ENCODE results near the gene ITGB8. TPM values are rescaled to one million over a fixed set of nuclear protein-coding genes. Genes with fewer than 3 reads are reported as not detected.

Gene ITGB8
- total RNA-seq, 3 donors from 2014 or later (not counting 1 experiment from before 2014, with no cell fraction given) = 0.39 to 12.8 TPM; not detected in 1

DNA sequence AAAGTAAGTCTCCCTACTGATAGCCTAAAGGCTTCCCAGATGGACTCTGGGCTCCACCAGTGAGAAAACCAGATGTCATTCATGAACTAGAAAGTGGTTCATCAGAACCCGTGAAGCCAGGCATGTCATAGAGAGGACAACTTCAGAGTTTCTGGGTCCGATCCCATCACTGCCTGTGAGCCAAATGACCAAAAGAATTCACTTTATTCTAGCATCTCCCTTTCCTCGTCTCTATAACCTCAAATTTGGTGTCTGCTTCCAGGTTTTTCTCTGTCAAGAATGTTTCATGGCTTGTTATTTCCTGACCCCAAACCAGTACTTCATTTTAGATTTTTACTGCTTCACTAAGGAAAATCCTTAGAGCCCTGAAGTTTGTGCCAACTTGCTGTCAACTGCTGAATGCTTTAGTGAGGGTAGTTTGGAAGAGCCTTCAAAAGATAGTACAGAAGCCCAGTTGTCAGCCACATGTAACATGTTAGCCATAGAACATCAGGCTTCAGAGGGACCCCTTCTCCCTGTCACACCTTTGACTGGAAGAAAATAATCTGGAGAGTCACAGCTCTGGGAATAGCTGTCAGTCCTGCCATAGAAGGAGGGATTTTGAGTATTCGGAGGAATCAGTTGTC is 34.0 kb downstream of the ITGB8 start:
- H3K9me3 Mint-ChIP-seq = peaks cover 2 to 5% of the 10 kb centered on the region in 2 donors
- DNase-seq = no peak
- Histone ChIP-seq H3K27ac (ENCODE audit: low read length) (no peak overlapping the region), H3K4me3 (ENCODE audit: low read length) (no peak overlapping the region), H3K4me1 (ENCODE audit: control insufficient read depth, insufficient read depth, low read length) (no peaks in the 10 kb centered on the region), H3K27me3 (ENCODE audit: control insufficient read depth, insufficient read depth, low read length) (no peaks in the 10 kb centered on the region), H3K9me3 (ENCODE audit: control insufficient read depth, insufficient read depth, low read length) (no peaks in the 10 kb centered on the region), H3K36me3 (ENCODE audit: control insufficient read depth, insufficient read depth, low read length) (no peaks in the 10 kb centered on the region)
- TF ChIP-seq, protein P1, sequence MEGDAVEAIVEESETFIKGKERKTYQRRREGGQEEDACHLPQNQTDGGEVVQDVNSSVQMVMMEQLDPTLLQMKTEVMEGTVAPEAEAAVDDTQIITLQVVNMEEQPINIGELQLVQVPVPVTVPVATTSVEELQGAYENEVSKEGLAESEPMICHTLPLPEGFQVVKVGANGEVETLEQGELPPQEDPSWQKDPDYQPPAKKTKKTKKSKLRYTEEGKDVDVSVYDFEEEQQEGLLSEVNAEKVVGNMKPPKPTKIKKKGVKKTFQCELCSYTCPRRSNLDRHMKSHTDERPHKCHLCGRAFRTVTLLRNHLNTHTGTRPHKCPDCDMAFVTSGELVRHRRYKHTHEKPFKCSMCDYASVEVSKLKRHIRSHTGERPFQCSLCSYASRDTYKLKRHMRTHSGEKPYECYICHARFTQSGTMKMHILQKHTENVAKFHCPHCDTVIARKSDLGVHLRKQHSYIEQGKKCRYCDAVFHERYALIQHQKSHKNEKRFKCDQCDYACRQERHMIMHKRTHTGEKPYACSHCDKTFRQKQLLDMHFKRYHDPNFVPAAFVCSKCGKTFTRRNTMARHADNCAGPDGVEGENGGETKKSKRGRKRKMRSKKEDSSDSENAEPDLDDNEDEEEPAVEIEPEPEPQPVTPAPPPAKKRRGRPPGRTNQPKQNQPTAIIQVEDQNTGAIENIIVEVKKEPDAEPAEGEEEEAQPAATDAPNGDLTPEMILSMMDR (IDR thresholded peaks at IDR 0.05) = no peak
- no peak for ATAC-seq
- no peak overlapping the region for H3K27ac Mint-ChIP-seq
- H3K4me1 Mint-ChIP-seq = no peaks in the 10 kb centered on the region
- H3K36me3 Mint-ChIP-seq = no peaks in the 10 kb centered on the region
- intact Hi-C loops (cut with micrococcal nuclease) = no loop called here
- no peak overlapping the region for H3K4me3 Mint-ChIP-seq
- WGBS (ENCODE audit: insufficient coverage) = 87% methylated on average over 4 of the region's 4 CpGs
- H3K27me3 Mint-ChIP-seq (ENCODE audit: low read depth in 2 of 2) = no peaks in the 10 kb centered on the region

DNA sequence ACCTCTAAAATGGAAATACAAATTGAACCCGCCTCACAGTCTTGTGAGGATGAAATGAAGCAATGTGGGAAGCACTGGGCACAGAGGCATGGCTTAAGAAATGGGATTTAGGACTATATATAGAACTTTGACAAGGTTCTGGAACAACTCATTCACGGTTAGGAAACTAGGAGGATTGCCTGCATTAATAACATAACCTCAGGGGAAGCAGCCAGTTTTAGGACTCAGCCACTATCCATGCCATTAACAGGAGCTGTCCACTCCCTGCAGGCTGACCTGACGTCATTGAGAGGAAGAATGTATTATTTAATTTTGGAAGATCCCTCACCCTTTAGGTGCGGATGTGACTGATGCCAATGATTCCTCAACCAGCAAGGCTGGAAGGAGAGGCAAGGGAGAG is 34.8 kb downstream of the ITGB8 start:
- H3K9me3 ChIP-seq (ENCODE audit: control insufficient read depth, insufficient read depth, low read length) = no peaks in the 10 kb centered on the region
- peaks cover 2 to 5% of the 10 kb centered on the region in 2 donors for H3K9me3 Mint-ChIP-seq
- WGBS (ENCODE audit: insufficient coverage) = 87% methylated on average over 4 of the region's 4 CpGs
- TF ChIP-seq, protein P1 (IDR thresholded peaks at IDR 0.05) = no peak
- no peaks in the 10 kb centered on the region for H3K4me1 Mint-ChIP-seq
- DNase-seq (no peak), ATAC-seq (no peak)
- no peaks in the 10 kb centered on the region for H3K27me3 Mint-ChIP-seq (ENCODE audit: low read depth in 2 of 2)
- no peaks in the 10 kb centered on the region for H3K36me3 ChIP-seq (ENCODE audit: control insufficient read depth, insufficient read depth, low read length)
- H3K27ac Mint-ChIP-seq = no peak overlapping the region
- no peaks in the 10 kb centered on the region for H3K36me3 Mint-ChIP-seq
- H3K27me3 ChIP-seq (ENCODE audit: control insufficient read depth, insufficient read depth, low read length) = no peaks in the 10 kb centered on the region
- H3K4me3 Mint-ChIP-seq = no peak overlapping the region
- H3K4me1 ChIP-seq (ENCODE audit: control insufficient read depth, insufficient read depth, low read length) = no peaks in the 10 kb centered on the region
- intact Hi-C loops (cut with micrococcal nuclease) = no loop called here
- H3K27ac ChIP-seq (ENCODE audit: low read length) = no peak overlapping the region
- H3K4me3 ChIP-seq (ENCODE audit: low read length) = no peak overlapping the region

DNA sequence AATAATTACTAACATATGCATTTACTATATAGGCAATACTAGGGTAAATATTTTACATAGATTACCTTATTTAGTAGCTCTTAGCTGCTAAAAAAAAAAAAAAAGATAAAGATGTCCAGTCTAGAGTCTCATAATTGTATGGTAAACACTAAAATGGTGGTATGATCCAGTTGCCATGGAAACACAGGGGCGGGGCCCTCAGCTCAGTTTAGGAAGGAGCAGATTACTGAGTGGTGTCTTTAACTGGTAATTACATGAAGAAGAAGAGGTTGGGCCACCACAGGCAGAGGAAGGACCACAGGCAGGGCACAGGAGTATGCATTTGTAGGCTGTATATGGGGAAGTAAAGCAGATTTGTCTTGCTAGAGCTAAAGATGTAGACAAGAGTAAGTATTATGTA is 43.7 kb downstream of the ITGB8 start:
- 90% methylated on average over 1 of the region's 1 CpG for WGBS (ENCODE audit: insufficient coverage)
- H3K4me3 ChIP-seq (ENCODE audit: low read length) = no peak overlapping the region
- TF ChIP-seq, protein P1 (IDR thresholded peaks at IDR 0.05) = no peak
- Mint-ChIP-seq H3K27me3 (ENCODE audit: low read depth in 2 of 2) (no peaks in the 10 kb centered on the region), H3K4me3 (no peak overlapping the region), H3K27ac (no peak overlapping the region), H3K4me1 (no peaks in the 10 kb centered on the region), H3K36me3 (no peaks in the 10 kb centered on the region), H3K9me3 (peaks cover 3 to 7% of the 10 kb centered on the region in 2 donors)
- DNase-seq (no peak), ATAC-seq (no peak)
- intact Hi-C loops (cut with micrococcal nuclease) = loop anchor here (10.0 kb wide), 1 partner anchor 60 kb away; no protein-coding TSS in a partner anchor
- H3K9me3 ChIP-seq (ENCODE audit: control insufficient read depth, insufficient read depth, low read length) = no peaks in the 10 kb centered on the region
- H3K36me3 ChIP-seq (ENCODE audit: control insufficient read depth, insufficient read depth, low read length) = no peaks in the 10 kb centered on the region
- no peaks in the 10 kb centered on the region for H3K4me1 ChIP-seq (ENCODE audit: control insufficient read depth, insufficient read depth, low read length)
- H3K27me3 ChIP-seq (ENCODE audit: control insufficient read depth, insufficient read depth, low read length) = no peaks in the 10 kb centered on the region
- no peak overlapping the region for H3K27ac ChIP-seq (ENCODE audit: low read length)

DNA sequence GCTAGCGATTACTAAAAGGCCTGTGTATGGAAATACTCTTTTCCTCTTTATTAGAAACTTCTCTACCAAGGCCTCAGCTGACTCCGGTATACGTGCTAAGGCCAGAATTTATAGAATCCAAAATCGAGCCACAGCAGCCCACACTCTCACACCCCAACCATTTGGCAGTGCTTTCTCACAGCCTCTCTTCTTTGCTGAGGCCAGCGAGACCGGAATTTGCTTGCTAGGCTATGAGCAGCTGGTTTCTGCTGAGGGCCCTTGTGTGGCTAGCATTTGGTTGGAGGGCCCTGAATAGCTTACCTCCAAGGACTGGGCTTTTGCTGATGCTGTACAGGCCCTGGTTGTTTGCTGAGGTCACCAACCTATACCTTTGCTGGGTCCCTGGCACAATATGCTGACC is 46.1 kb downstream of the ITGB8 start:
- Histone ChIP-seq H3K4me3 (ENCODE audit: low read length) (no peak overlapping the region), H3K27me3 (ENCODE audit: control insufficient read depth, insufficient read depth, low read length) (no peaks in the 10 kb centered on the region), H3K4me1 (ENCODE audit: control insufficient read depth, insufficient read depth, low read length) (no peaks in the 10 kb centered on the region), H3K27ac (ENCODE audit: low read length) (no peak overlapping the region), H3K36me3 (ENCODE audit: control insufficient read depth, insufficient read depth, low read length) (no peaks in the 10 kb centered on the region), H3K9me3 (ENCODE audit: control insufficient read depth, insufficient read depth, low read length) (no peaks in the 10 kb centered on the region)
- DNase-seq (no peak), ATAC-seq (no peak)
- H3K4me3 Mint-ChIP-seq = no peak overlapping the region
- H3K27ac Mint-ChIP-seq = no peak overlapping the region
- H3K9me3 Mint-ChIP-seq = peaks cover 3 to 7% of the 10 kb centered on the region in 2 donors
- TF ChIP-seq, protein P1 (IDR thresholded peaks at IDR 0.05) = no peak
- H3K4me1 Mint-ChIP-seq = no peaks in the 10 kb centered on the region
- intact Hi-C loops (cut with micrococcal nuclease) = loop anchor here (10.0 kb wide), 1 partner anchor 58 kb away; no protein-coding TSS in a partner anchor
- H3K36me3 Mint-ChIP-seq = no peaks in the 10 kb centered on the region
- 90% methylated on average over 6 of the region's 6 CpGs for WGBS (ENCODE audit: insufficient coverage)
- no peaks in the 10 kb centered on the region for H3K27me3 Mint-ChIP-seq (ENCODE audit: low read depth in 2 of 2)
